Lung (tissue), 12 donors: ENCODE data around the gene RGS17. TPM values are rescaled to one million over a fixed set of nuclear protein-coding genes. Genes with fewer than 3 reads are reported as not detected.

Experiments
- ATAC-seq: fragments of 200-7000 bp; cut with Tn5 transposase; one replicate; pipeline ENCODE4 v1.9.1; 2020; ENCODE audit warnings: moderate number of reproducible peaks; ENCODE audit not compliant: insufficient read depth, low FRiP score
- DNase-seq, 3 donors: peaks; one replicate each; pipeline ENCODE4 v3.0.0-alpha.2; 2013 to 2017
- H3K27ac ChIP-seq, 2 donors: one replicate each; pipeline ENCODE4 v1.5.1; 2013; ENCODE audit warnings: mild to moderate bottlenecking in 2 of 2, moderate library complexity in 2 of 2, control low read depth in 1 of 2, inconsistent platforms in 1 of 2, low read depth in 1 of 2, low read length in 1 of 2
- H3K27me3 ChIP-seq, 3 donors: one replicate each; pipeline ENCODE4 v1.5.1; 2013; ENCODE audit warnings: low read length in 2 of 3; ENCODE audit not compliant: control insufficient read depth in 3 of 3, insufficient read depth in 3 of 3
- H3K36me3 ChIP-seq, 4 donors: one replicate each; pipeline ENCODE4 v1.5.1; 2013; ENCODE audit warnings: low read length in 4 of 4, mild to moderate bottlenecking in 1 of 4, moderate library complexity in 1 of 4; ENCODE audit not compliant: control insufficient read depth in 4 of 4, insufficient read depth in 4 of 4
- H3K4me1 ChIP-seq, 5 donors: one replicate each; pipeline ENCODE4 v1.5.1; 2013; ENCODE audit warnings: low read length in 5 of 5, mild to moderate bottlenecking in 2 of 5, moderate library complexity in 1 of 5; ENCODE audit not compliant: control insufficient read depth in 5 of 5, insufficient read depth in 5 of 5
- H3K4me3 ChIP-seq: one replicate; pipeline ENCODE4 v1.5.1; 2013; ENCODE audit warnings: mild to moderate bottlenecking, control low read depth, moderate library complexity
- H3K9ac ChIP-seq, 2 donors: one replicate each; pipeline ENCODE4 v1.5.1; 2013; ENCODE audit warnings: low read length in 2 of 2, control low read depth in 1 of 2; ENCODE audit not compliant: insufficient read depth in 1 of 2
- H3K9me3 ChIP-seq, 4 donors: one replicate each; pipeline ENCODE4 v1.5.1; 2013; ENCODE audit warnings: low read length in 3 of 4, mild to moderate bottlenecking in 1 of 4, moderate library complexity in 1 of 4; ENCODE audit not compliant: control insufficient read depth in 4 of 4, insufficient read depth in 3 of 4
- WGBS, 2 donors: extraction: QIAGEN DNeasy Blood & Tissue Kit; methylation state at CpG; one replicate each; pipeline ENCODE4 v1.1.7; 2013; 5-methylcytosine and 5-hydroxymethylcytosine counted together
- polyA plus RNA-seq, 2 donors: library from polyadenylated mRNA; stranded (reverse); fragments of 200-250 nt; gene quantifications; one replicate each; pipeline ENCODE4 v1.2.1, GENCODE V29; 2013
- total RNA-seq, 2 donors: library from RNA; depleted of rRNA in 1 of 2; stranded (reverse); fragments of >200 nt in 1 of 2; gene quantifications; one replicate each; pipeline ENCODE4 v1.2.1, GENCODE V29; 2014 to 2021
- TF ChIP-seq, protein P1 (sequence below): IDR thresholded peaks from 2 replicates; pipeline ENCODE4 v1.5.1; 2012; ENCODE audit warnings: mild to moderate bottlenecking; ENCODE audit errors: control extremely low read depth, extremely low read depth
- donor health status: control.
- donor health status: control.
- donor health status: Bipolar disorder and iron deficiency.
- donor health status: healthy.
- donor health status: DM: yes; HTN: yes; CAD: no.

Gene RGS17
- total and polyA plus RNA-seq, 4 donors: 0.17 to 1.7 (median 0.41) TPM

DNA sequence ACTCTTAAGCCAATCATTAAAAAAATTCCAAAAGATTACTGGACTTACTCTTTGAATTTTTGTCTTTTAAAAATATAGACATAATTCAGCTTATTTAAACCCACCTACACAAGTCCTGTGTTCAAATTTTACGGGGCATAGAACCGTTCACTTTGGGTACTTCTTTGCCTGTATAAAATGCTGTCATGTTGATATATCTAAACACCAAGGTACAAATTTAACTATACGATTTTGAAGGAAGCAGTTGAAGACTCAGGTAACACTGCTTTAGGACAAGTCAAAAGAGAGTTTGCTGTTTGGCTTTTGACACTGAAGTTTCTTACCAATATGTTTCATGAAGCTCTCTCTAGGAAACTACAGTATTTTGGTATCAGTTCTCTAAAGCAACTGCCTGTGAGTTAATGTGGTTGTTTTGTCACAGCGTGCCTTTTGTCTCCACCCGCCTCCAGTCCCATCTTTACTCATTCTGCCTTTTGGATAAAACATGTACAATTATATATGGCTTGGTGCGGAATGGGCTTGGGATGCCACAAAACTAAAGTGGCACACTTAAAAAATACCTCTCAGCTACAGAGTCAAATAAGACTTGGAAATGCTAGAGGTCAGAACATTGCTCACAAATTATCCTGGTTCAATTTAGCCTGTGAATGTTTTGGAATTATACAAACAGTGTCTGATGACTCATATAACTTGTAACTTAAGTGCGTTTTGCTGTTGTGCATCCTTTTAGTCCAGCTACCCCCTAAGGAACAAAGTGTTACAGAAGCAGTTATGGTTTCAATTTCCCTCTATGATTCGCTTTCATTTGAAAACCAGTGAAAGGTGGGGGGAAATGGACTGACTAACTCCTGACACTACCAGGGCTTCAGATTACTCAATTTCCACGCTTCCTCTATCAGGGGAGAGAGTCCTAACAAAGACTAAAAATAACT, 38.7 kb downstream of the RGS17 start:
- Histone ChIP-seq H3K4me3 (no peak overlapping the region), H3K27me3 (no peaks in the 10 kb centered on the region), H3K36me3 (no peaks in the 10 kb centered on the region), H3K4me1 (no peaks in the 10 kb centered on the region), H3K9me3 (no peaks in the 10 kb centered on the region), H3K9ac (no peak overlapping the region), H3K27ac (no peak overlapping the region)
- no peak for ATAC-seq
- DNase-seq: no peak
- WGBS, 2 donors: 68 to 69% methylated on average over 9 of the region's 9 CpGs
- TF ChIP-seq, protein P1, sequence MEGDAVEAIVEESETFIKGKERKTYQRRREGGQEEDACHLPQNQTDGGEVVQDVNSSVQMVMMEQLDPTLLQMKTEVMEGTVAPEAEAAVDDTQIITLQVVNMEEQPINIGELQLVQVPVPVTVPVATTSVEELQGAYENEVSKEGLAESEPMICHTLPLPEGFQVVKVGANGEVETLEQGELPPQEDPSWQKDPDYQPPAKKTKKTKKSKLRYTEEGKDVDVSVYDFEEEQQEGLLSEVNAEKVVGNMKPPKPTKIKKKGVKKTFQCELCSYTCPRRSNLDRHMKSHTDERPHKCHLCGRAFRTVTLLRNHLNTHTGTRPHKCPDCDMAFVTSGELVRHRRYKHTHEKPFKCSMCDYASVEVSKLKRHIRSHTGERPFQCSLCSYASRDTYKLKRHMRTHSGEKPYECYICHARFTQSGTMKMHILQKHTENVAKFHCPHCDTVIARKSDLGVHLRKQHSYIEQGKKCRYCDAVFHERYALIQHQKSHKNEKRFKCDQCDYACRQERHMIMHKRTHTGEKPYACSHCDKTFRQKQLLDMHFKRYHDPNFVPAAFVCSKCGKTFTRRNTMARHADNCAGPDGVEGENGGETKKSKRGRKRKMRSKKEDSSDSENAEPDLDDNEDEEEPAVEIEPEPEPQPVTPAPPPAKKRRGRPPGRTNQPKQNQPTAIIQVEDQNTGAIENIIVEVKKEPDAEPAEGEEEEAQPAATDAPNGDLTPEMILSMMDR: no peak

DNA sequence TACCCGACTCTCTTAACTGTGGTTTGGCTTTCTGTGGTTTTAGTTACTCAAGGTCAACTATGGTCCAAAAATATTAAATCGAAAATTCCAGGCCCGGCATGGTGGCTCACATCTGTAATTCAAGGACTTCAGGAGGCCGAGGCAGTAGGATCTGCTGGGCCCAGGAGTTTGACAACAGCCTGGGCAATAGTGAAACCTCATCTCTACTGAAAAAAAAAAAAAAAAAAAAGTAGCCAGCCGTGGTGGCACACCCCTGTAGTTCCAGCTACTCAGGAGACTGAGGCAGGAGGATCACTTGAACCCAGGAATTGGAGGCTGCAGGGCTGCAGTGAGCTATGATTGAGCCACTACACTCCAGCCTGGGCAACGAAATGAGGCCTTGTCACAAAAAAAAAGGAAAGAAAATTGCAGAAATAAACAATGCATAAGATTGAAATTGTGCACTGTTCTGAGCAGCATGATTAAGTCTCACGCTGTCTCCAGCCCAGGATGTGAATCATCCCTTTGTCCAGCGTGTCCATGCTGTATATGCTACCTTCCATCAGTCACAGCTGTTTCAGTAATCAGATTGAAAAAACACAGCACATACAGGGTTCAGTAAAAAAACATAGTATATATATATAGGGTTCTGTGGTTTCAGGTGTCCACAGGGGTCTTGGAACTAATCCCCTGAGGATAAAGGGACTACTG, 40.7 kb downstream of the RGS17 start:
- WGBS, 2 donors: 61 to 75% methylated on average over 8 of the region's 8 CpGs
- TF ChIP-seq, protein P1: no peak
- no peak for ATAC-seq

DNA sequence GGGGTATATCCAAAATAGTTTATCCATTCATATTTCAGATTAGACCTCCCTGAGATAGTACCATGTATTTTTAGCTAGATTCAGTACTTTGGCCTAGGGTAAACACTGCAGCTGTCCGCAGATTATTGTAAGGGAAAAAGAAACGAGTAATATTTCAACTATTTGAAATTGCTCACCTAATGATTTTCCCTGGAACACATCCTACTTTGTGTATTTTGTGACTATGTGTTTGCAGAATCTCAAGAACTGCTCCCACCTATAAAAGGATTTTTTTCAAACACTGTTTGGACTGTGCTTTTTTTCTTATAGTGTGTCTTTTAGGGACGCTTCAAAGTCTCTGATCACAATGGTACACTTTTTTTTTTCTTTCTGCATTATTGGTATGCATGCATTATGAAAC, 42.3 kb downstream of the RGS17 start:
- H3K36me3 ChIP-seq: no peaks in the 10 kb centered on the region
- no peak overlapping the region for H3K9ac ChIP-seq
- no peaks in the 10 kb centered on the region for H3K9me3 ChIP-seq
- TF ChIP-seq, protein P1: no peak
- ATAC-seq: no peak
- WGBS, 2 donors: 83 to 91% methylated on average over 3 of the region's 3 CpGs
- DNase-seq: no peak
- H3K4me3 ChIP-seq: no peak overlapping the region
- H3K27ac ChIP-seq: no peak overlapping the region
- no peaks in the 10 kb centered on the region for H3K27me3 ChIP-seq
- no peaks in the 10 kb centered on the region for H3K4me1 ChIP-seq

More for the DNA sequence above, 40.7 kb downstream of the RGS17 start:
- no peaks in the 10 kb centered on the region for H3K36me3 ChIP-seq
- no peaks in the 10 kb centered on the region for H3K9me3 ChIP-seq
- DNase-seq: no peak
- H3K9ac ChIP-seq: no peak overlapping the region
- H3K4me1 ChIP-seq: no peaks in the 10 kb centered on the region
- no peaks in the 10 kb centered on the region for H3K27me3 ChIP-seq
- no peak overlapping the region for H3K27ac ChIP-seq
- H3K4me3 ChIP-seq: no peak overlapping the region
